Panc1 (cell line): Measurements from ENCODE around the gene CR2.

Experiments
- CTCF ChIP-seq: fragments of 450-650 bp; IDR thresholded peaks from 2 replicates; pipeline ENCODE4 v1.5.1; 2017; ENCODE audit warnings: mild to moderate bottlenecking
- POLR2AphosphoS5 ChIP-seq: IDR thresholded peaks from 2 replicates; pipeline ENCODE4 v1.6.1; 2012; ENCODE audit warnings: mild to moderate bottlenecking, low read depth, low read length, moderate library complexity
- REST ChIP-seq, 2 experiments: IDR thresholded peaks; 2 replicates each; pipeline ENCODE4 v1.6.1; 2011 to 2012; ENCODE audit warnings: low read depth in 2 of 2, control low read depth in 1 of 2, low read length in 1 of 2, mild to moderate bottlenecking in 1 of 2, moderate library complexity in 1 of 2; ENCODE audit not compliant: insufficient read depth in 1 of 2

GRCh38 chr1:207463571-207463970 is 9.4 kb downstream of the CR2 start:
- TF ChIP-seq POLR2AphosphoS5 (no peak), CTCF (no peak), REST (IDR thresholded peaks at IDR 0.05; ENCODE audit: insufficient read depth in 1 of 2, low read depth in 2 of 2, low read length in 1 of 2) (no peak)
